GM19438 (cell line): ENCODE measurements around the gene GPR31.
A peak's percentile ranks its signal among the peaks of the same experiment; 100 is the strongest.
"Not testable (repeated sequence)": the region's sequence is repeated elsewhere in the genome, so short reads cannot be mapped to it uniquely, and the experiment has no call there.

Source experiments
- ATAC-seq: cut with Tn5 transposase; IDR thresholded peaks from one replicate; pipeline ENCODE4 v1.9.1; 2021; ENCODE audit warnings: low read depth; ENCODE audit not compliant: unreplicated experiment

The GPR31 gene

GRCh38 chr6:167168296-167168695, 10.5 kb upstream of the GPR31 start:
- not testable (repeated sequence) for ATAC-seq

GRCh38 chr6:167167699-167168098, 9.9 kb upstream of the GPR31 start:
- not testable (repeated sequence) for ATAC-seq

GRCh38 chr6:167165858-167166471, 8.2 kb upstream of the GPR31 start:
- no peak for ATAC-seq

GRCh38 chr6:167164261-167164660, 6.5 kb upstream of the GPR31 start:
- no peak for ATAC-seq

- no peak for ATAC-seq
These were observed 5.8 kb upstream of the GPR31 start for GRCh38 chr6:167163476-167164011.

GRCh38 chr6:167162591-167162990, 4.8 kb upstream of the GPR31 start:
- no peak for ATAC-seq

- ATAC-seq = no peak
These were observed 4.2 kb upstream of the GPR31 start for GRCh38 chr6:167161851-167162467.

- ATAC-seq = no peak
These were observed 366 bp downstream of the GPR31 start for GRCh38 chr6:167157414-167157813.

- ATAC-seq = no peak
These were observed 2.9 kb downstream of the GPR31 start for GRCh38 chr6:167154895-167155294.

GRCh38 chr6:167154291-167154690, 3.5 kb downstream of the GPR31 start:
- ATAC-seq = no peak

GRCh38 chr6:167153521-167153959, 4.2 kb downstream of the GPR31 start:
- ATAC-seq = peak; percentile 54

- peak; percentile 48 for ATAC-seq
These were observed 4.9 kb downstream of the GPR31 start for GRCh38 chr6:167152862-167153261.

GRCh38 chr6:167151648-167152047, 6.1 kb downstream of the GPR31 start:
- peak; percentile 6 for ATAC-seq

GRCh38 chr6:167150941-167151549, 6.7 kb downstream of the GPR31 start:
- ATAC-seq = peak; percentile 50

GRCh38 chr6:167148997-167149396, 8.8 kb downstream of the GPR31 start:
- ATAC-seq = no peak

- no peak for ATAC-seq
These were observed 9.8 kb downstream of the GPR31 start for GRCh38 chr6:167148021-167148420.

GRCh38 chr6:167146977-167147376, 10.8 kb downstream of the GPR31 start:
- no peak for ATAC-seq

- ATAC-seq = no peak
These were observed 11.6 kb downstream of the GPR31 start for GRCh38 chr6:167146135-167146534.

- no peak for ATAC-seq
These were observed 12.3 kb downstream of the GPR31 start for GRCh38 chr6:167145461-167145860.

GRCh38 chr6:167143041-167143440, 14.7 kb downstream of the GPR31 start:
- ATAC-seq = no peak

- no peak for ATAC-seq
These were observed 15.4 kb downstream of the GPR31 start for GRCh38 chr6:167142433-167142761.
